Stomach smooth muscle (tissue), 2 donors: ENCODE measurements around the gene ADAP1.
"Not testable (repeated sequence)": the region's sequence is repeated elsewhere in the genome, so short reads cannot be mapped to it uniquely, and the experiment has no call there.

Experiments used
- H3K27ac ChIP-seq: one replicate; pipeline ENCODE4 v1.7.0; 2013; ENCODE audit warnings: mild to moderate bottlenecking, low read length, inconsistent platforms
- H3K27me3 ChIP-seq, 2 donors: one replicate each; pipeline ENCODE4 v1.7.0; 2013; ENCODE audit warnings: low read length in 2 of 2; ENCODE audit not compliant: insufficient read depth in 2 of 2, control insufficient read depth in 1 of 2
- H3K36me3 ChIP-seq, 2 donors: one replicate each; pipeline ENCODE4 v1.7.0; 2013; ENCODE audit warnings: low read length in 2 of 2; ENCODE audit not compliant: control insufficient read depth in 2 of 2, insufficient read depth in 2 of 2
- H3K4me1 ChIP-seq: one replicate; pipeline ENCODE4 v1.7.0; 2013; ENCODE audit warnings: low read length; ENCODE audit not compliant: control insufficient read depth, insufficient read depth
- H3K4me3 ChIP-seq, 2 donors: one replicate each; pipeline ENCODE4 v1.7.0; 2013; ENCODE audit warnings: low read length in 2 of 2
- H3K9ac ChIP-seq, 2 donors: one replicate each; pipeline ENCODE4 v1.7.0; 2013; ENCODE audit warnings: low read length in 2 of 2, mild to moderate bottlenecking in 1 of 2
- H3K9me3 ChIP-seq, 2 donors: one replicate each; pipeline ENCODE4 v1.7.0; 2013; ENCODE audit warnings: low read length in 2 of 2; ENCODE audit not compliant: control insufficient read depth in 2 of 2
- donor health status: healthy.
- donor health status: Pancreatic carcinoma.

The ADAP1 gene

DNA sequence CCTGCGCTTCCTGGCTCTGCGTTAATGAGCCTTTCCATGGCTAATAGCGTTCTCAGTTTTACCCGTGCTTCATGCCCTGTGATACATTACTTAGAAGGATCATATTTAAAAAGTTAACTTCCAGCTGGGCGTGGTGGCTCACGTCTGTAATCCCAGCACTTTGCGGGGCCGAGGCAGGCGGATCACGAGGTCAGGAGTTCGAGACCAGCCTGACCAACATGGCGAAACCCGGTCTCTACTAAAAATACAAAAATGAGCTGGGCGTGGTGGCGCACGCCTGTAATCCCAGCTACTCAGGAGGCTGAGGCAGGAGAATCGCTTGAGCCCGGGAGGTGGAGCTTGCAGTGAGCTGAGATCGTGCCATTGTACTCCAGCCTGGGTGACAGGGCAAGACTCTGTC is 81.8 kb downstream of the ADAP1 start:
- Histone ChIP-seq H3K4me1 (peaks cover 53% of the 10 kb centered on the region), H3K27ac (peak overlapping the region; percentile 85), H3K36me3 (peaks cover 18 to 38% of the 10 kb centered on the region in 2 donors)
- not testable (repeated sequence) for H3K9me3 ChIP-seq, H3K9ac ChIP-seq, H3K27me3 ChIP-seq, H3K4me3 ChIP-seq

DNA sequence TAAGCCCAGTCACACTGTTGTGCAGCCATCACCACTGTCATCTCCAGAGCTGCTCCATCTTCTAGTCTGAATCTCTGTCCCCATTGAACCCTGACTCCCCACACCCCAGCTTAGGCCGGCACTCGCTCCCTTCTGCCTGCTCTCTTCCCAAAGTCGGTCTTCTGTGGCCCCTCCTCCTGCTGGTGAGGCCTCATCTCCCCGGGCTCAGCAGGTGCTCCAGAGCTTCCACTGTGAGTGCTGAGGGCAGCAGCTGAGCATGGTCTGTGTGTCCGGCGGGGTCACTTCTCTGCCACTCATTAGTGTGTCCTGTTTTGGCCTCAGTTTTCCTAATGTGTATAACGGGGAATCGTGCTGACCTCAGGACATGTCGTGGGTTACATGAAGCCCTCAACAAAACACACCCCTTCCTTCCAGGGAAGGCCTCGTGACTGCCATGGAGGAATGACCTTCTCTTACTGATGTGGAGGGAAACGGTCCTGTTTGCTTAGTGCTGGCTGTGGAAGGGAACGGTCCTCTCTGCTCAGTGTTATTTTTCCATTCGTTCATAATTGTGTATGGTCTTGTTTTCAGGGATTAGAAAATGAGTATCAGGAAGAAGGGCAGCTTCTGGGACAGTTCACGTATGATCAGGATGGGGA is 82.5 kb downstream of the ADAP1 start:
- Histone ChIP-seq H3K9ac (peak overlapping the region in 1 of 2 donors; percentile 42), H3K27me3 (no peaks in the 10 kb centered on the region), H3K9me3 (no peaks in the 10 kb centered on the region), H3K4me3 (no peak overlapping the region), H3K36me3 (peaks cover 22 to 43% of the 10 kb centered on the region in 2 donors), H3K27ac (peak overlapping the region; percentile 85), H3K4me1 (peaks cover 60% of the 10 kb centered on the region)

DNA sequence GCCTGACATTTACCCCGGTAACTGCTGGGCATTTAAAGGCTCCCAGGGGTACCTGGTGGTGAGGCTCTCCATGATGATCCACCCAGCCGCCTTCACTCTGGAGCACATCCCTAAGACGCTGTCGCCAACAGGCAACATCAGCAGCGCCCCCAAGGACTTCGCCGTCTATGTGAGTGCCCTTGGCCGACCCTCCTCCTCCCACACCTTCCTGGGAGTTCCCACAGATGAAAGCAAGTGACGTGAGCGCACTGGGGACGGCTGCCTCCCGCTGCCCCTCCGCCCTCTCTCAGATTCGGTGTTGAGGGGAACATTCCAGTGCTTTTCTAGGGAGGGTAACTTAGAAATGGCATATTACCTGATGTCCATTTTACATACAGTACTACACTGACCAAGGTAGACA is 85.1 kb downstream of the ADAP1 start:
- Histone ChIP-seq H3K27ac (peak overlapping the region; percentile 62), H3K9ac (no peak overlapping the region), H3K4me3 (no peak overlapping the region), H3K9me3 (no peaks in the 10 kb centered on the region), H3K4me1 (peaks cover 49% of the 10 kb centered on the region), H3K27me3 (no peaks in the 10 kb centered on the region), H3K36me3 (peaks cover 40 to 55% of the 10 kb centered on the region in 2 donors)

DNA sequence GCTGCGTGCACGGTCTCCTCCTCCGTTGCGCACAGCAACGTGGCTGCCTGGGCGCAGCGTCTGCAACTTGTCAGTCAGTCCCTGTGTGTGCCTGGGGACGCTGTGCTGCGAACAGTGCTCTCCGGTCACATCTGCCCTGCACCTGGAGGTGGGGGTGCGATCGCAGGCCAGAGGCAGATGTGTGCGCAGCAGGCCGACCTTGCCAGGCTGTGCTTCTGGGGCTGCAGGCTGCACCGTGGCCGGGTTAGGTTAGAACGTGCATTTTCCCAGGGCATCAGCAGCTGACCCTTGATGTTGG is 86.3 kb downstream of the ADAP1 start:
- Histone ChIP-seq H3K27ac (peak overlapping the region; percentile 90), H3K9me3 (no peaks in the 10 kb centered on the region), H3K4me1 (peaks cover 38% of the 10 kb centered on the region), H3K9ac (no peak overlapping the region), H3K36me3 (peaks cover 47 to 56% of the 10 kb centered on the region in 2 donors), H3K27me3 (no peaks in the 10 kb centered on the region), H3K4me3 (peak overlapping the region in 1 of 2 donors; percentile 55)

DNA sequence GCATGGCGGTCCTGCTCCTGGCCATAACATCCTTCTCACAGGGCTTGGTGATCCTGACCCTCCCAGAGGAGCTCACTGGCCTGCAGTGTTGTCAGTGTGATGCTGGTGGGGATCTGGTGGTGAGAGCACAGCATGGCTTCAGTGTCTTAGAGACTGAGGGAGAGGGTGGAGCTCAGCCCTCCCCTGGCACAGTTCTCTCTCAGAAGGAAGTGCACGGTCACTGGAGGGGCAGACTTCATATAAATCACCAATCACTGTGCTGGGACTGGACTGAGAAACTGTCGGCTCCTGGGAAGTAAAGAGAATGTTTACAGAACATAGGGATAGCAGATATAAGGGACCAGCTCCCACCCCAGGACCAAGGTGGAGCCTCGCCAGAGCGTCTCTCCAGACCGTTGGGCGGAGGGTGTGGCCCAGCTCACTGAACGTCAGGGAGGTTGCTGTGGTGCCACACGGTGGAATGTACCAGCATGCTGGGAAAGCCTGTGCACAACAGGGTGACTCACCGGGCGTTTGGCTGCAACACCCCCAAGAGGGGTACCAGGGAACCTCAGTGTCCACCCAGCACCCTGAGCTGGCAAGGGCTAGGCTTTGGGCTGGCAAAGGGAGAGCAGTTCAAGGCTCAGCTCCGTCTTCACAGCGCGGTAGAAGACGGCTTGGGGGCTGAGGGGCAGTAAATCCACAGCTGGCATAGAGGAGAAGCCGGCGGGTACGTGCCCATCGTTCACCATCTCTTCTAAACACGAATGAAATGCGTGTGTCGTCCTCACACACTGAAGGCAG is 86.9 kb downstream of the ADAP1 start:
- peak overlapping the region; percentile 55 to 59 for H3K9ac ChIP-seq
- peaks cover 47 to 57% of the 10 kb centered on the region in 2 donors for H3K36me3 ChIP-seq
- H3K9me3 ChIP-seq, result no peaks in the 10 kb centered on the region
- H3K27me3 ChIP-seq, result no peaks in the 10 kb centered on the region
- H3K4me3 ChIP-seq, result peak overlapping the region; percentile 40 to 55
- H3K27ac ChIP-seq, result peak overlapping the region; percentile 90
- H3K4me1 ChIP-seq, result peaks cover 36% of the 10 kb centered on the region

DNA sequence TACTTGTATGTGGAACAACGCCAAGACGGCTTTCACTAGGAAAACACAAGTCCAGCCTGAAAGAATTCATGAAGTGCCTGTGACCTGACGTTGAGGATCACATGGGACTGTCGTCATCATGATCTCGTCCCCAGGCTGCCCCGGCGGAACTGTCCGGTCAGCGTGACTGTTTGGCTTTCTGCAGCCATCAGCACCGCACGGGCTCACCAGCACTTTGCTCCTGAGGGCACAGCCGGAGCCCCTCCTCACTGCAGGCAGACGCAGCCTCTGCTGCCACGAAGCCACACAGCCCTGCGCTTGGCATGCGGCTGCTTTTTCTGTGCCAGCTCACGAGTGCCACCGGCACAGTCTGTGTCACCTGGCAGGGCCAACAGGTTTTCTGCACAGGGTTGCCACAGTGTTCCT is 87.5 kb downstream of the ADAP1 start:
- H3K36me3 ChIP-seq, result peaks cover 47 to 56% of the 10 kb centered on the region in 2 donors

DNA sequence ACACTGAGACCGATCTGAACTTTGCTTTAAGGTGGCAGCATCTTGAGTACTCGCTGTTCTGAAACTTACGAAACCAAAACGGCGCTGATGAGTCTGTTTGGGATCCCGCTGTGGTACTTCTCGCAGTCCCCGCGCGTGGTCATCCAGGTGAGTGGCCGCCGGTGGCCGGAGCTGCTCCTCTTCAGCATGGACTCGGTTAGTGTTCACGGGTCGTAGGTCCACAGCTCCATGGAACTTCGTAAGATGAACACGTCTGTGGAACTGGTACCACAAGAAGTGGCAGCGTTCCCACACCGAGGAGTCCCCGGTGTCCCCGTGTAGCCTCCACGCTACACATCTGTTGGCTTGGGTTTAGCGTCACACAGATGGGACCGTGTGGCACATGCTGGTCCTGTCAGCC is 88.6 kb downstream of the ADAP1 start:
- Histone ChIP-seq H3K9ac (peak overlapping the region in 1 of 2 donors; percentile 21), H3K4me1 (peaks cover 28% of the 10 kb centered on the region), H3K9me3 (no peaks in the 10 kb centered on the region), H3K27ac (peak overlapping the region; percentile 90), H3K27me3 (no peaks in the 10 kb centered on the region), H3K36me3 (peaks cover 53 to 61% of the 10 kb centered on the region in 2 donors), H3K4me3 (no peak overlapping the region)

More for the DNA sequence above, 87.5 kb downstream of the ADAP1 start:
- no peaks in the 10 kb centered on the region for H3K27me3 ChIP-seq
- peak overlapping the region; percentile 40 to 55 for H3K4me3 ChIP-seq
- no peaks in the 10 kb centered on the region for H3K9me3 ChIP-seq
- H3K4me1 ChIP-seq, result peaks cover 30% of the 10 kb centered on the region
- H3K9ac ChIP-seq, result peak overlapping the region; percentile 55 to 59
- peak overlapping the region; percentile 90 for H3K27ac ChIP-seq

DNA sequence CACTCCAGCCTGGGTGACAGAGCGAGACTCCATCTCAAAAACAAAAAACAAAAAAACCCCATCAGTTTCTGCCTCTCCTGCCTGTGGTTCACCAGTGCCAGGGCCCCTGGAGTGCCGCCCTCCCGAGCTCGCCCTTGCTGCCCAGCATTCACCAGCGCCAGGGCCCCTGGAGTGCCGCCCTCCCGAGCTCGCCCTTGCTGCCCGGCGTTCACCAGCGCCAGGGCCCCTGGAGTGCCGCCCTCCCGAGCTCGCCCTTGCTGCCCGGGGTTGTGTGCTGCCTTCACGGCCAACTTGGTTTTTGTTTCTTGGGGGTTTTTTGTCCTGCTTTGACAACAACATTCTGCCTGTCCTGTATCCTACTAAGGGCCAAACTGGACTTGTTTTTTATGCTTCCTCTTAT is 91.4 kb downstream of the ADAP1 start:
- H3K9ac ChIP-seq, result no peak overlapping the region
- H3K4me3 ChIP-seq, result no peak overlapping the region
- H3K4me1 ChIP-seq, result peaks cover 15% of the 10 kb centered on the region
- no peak overlapping the region for H3K27ac ChIP-seq
- H3K27me3 ChIP-seq, result no peaks in the 10 kb centered on the region
- H3K9me3 ChIP-seq, result no peaks in the 10 kb centered on the region
- peaks cover 71 to 72% of the 10 kb centered on the region in 2 donors for H3K36me3 ChIP-seq

DNA sequence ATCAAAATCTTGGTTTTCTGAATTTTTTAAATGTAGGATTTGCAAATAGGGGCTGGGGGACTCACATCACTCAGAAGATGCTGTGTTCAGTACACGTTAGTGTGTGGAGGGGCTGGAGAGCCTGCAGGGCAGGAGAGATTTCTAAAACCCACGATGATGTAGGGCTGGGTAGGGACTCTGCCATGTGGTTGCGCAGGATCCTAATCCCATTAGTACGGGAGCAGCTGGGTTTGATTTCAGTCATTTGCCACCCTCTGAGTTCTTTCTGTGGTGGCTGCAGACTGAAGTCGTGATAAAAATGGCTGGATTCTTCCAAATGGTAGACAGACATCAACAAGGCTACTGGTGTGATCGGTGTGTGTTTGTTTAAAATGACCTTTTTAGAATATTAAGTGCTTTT is 92.3 kb downstream of the ADAP1 start:
- Histone ChIP-seq H3K4me3 (no peak overlapping the region), H3K36me3 (peaks cover 71 to 74% of the 10 kb centered on the region in 2 donors), H3K4me1 (peaks cover 6% of the 10 kb centered on the region), H3K27ac (no peak overlapping the region), H3K27me3 (no peaks in the 10 kb centered on the region), H3K9me3 (no peaks in the 10 kb centered on the region), H3K9ac (no peak overlapping the region)

DNA sequence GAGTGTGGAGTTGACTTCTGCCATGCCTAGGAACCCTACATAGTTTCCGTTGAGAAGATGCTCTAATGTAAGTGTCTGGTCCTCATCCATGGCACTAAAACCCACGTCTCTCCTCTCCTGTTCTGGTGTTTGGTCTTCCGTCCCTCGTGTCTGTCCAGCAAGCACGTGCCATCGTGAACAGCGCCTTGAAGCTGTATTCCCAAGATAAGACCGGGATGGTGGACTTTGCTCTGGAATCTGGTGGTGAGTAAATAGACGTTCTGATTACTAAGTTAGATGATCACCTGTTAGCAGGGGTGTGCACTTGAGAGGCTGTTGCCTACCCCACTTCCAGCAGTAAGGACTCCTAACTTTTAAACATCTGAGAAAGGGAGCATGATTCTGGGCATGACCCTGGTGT is 93.3 kb downstream of the ADAP1 start:
- H3K36me3 ChIP-seq, result peaks cover 75% of the 10 kb centered on the region in 2 donors
- H3K27ac ChIP-seq, result no peak overlapping the region
- no peak overlapping the region for H3K4me3 ChIP-seq
- no peak overlapping the region for H3K9ac ChIP-seq
- H3K27me3 ChIP-seq, result no peaks in the 10 kb centered on the region
- no peaks in the 10 kb centered on the region for H3K9me3 ChIP-seq
- H3K4me1 ChIP-seq, result no peaks in the 10 kb centered on the region

DNA sequence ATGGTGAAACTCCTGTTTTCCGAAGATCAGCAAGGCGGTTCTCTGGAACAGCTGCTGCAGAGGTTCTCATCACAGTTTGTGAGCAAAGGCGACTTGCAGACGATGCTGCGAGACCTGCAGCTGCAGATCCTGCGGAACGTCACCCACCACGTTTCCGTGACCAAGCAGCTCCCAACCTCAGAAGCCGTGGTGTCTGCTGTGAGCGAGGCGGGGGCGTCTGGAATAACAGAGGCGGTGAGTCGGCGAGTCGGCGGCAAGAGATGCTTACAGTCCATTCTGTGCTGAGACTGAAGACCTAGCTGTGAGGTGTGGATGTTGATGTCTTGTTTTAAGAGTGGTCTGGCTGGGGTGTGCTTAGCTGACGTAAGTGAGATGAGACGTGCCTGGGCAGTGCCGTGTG is 94.3 kb downstream of the ADAP1 start:
- H3K9me3 ChIP-seq, result no peaks in the 10 kb centered on the region
- no peaks in the 10 kb centered on the region for H3K4me1 ChIP-seq
- no peaks in the 10 kb centered on the region for H3K27me3 ChIP-seq
- no peak overlapping the region for H3K27ac ChIP-seq
- H3K4me3 ChIP-seq, result no peak overlapping the region
- no peak overlapping the region for H3K9ac ChIP-seq
- H3K36me3 ChIP-seq, result peaks cover 73 to 74% of the 10 kb centered on the region in 2 donors
